Dendritic cell treated with granulocyte-macrophage colony-stimulating factor and Interleukin-4, amounts not matched to agents 40 ng/mL and 50 ng/mL, for 4 days (primary cell): ENCODE measurements around the gene DPP10.
"Not testable (repeated sequence)": the region's sequence is repeated elsewhere in the genome, so short reads cannot be mapped to it uniquely, and the experiment has no call there.

Experiments used
- H3K27ac Mint-ChIP-seq: one replicate; pipeline ENCODE4 v1.8.0; 2022; ENCODE audit warnings: mild to moderate bottlenecking, mixed read lengths
- H3K27me3 Mint-ChIP-seq: one replicate; pipeline ENCODE4 v1.8.0; 2022; ENCODE audit warnings: mild to moderate bottlenecking, mixed read lengths
- H3K36me3 Mint-ChIP-seq: one replicate; pipeline ENCODE4 v1.8.0; 2022; ENCODE audit warnings: low read depth, mixed read lengths
- H3K4me1 Mint-ChIP-seq: one replicate; pipeline ENCODE4 v1.8.0; 2022; ENCODE audit warnings: low read depth, mixed read lengths
- H3K4me3 Mint-ChIP-seq: one replicate; pipeline ENCODE4 v1.8.0; 2022; ENCODE audit warnings: mild to moderate bottlenecking, moderate library complexity, mixed read lengths
- H3K9me3 Mint-ChIP-seq: one replicate; pipeline ENCODE4 v1.8.0; 2022; ENCODE audit warnings: mixed read lengths
- intact Hi-C: fragments of 100-400 bp; cut with micrococcal nuclease; formaldehyde crosslinking; loops from one replicate; pipeline ENCODE4 v1.15.0; 2022

The DPP10 gene

GRCh38 chr2:114735126-114735525, 292.7 kb downstream of the DPP10 start:
- Mint-ChIP-seq H3K9me3 (peaks cover 13% of the 10 kb centered on the region), H3K4me1 (no peaks in the 10 kb centered on the region), H3K27me3 (no peaks in the 10 kb centered on the region), H3K4me3 (no peak overlapping the region), H3K36me3 (no peaks in the 10 kb centered on the region), H3K27ac (no peak overlapping the region)
- intact Hi-C loops: no loop called here

GRCh38 chr2:114742245-114742644, 299.8 kb downstream of the DPP10 start:
- intact Hi-C loops: no loop called here
- Mint-ChIP-seq H3K36me3 (no peaks in the 10 kb centered on the region), H3K9me3 (no peaks in the 10 kb centered on the region), H3K4me1 (no peaks in the 10 kb centered on the region), H3K4me3 (no peak overlapping the region), H3K27ac (no peak overlapping the region), H3K27me3 (no peaks in the 10 kb centered on the region)

GRCh38 chr2:114745700-114746099, 303.3 kb downstream of the DPP10 start:
- Mint-ChIP-seq H3K4me3 (no peak overlapping the region), H3K27ac (no peak overlapping the region), H3K4me1 (no peaks in the 10 kb centered on the region), H3K27me3 (no peaks in the 10 kb centered on the region), H3K9me3 (no peaks in the 10 kb centered on the region), H3K36me3 (no peaks in the 10 kb centered on the region)
- intact Hi-C loops: no loop called here

- H3K27ac Mint-ChIP-seq, H3K9me3 Mint-ChIP-seq, H3K27me3 Mint-ChIP-seq, H3K36me3 Mint-ChIP-seq, intact Hi-C loops, H3K4me3 Mint-ChIP-seq, H3K4me1 Mint-ChIP-seq: not testable (repeated sequence)
Measured at GRCh38 chr2:114748175-114748574, 305.7 kb downstream of the DPP10 start.

GRCh38 chr2:114752425-114752824, 310.0 kb downstream of the DPP10 start:
- Mint-ChIP-seq H3K4me3 (no peak overlapping the region), H3K27ac (no peak overlapping the region), H3K4me1 (no peaks in the 10 kb centered on the region), H3K36me3 (no peaks in the 10 kb centered on the region), H3K9me3 (no peaks in the 10 kb centered on the region), H3K27me3 (no peaks in the 10 kb centered on the region)
- intact Hi-C loops: no loop called here

- Mint-ChIP-seq H3K9me3 (no peaks in the 10 kb centered on the region), H3K4me1 (no peaks in the 10 kb centered on the region), H3K27ac (no peak overlapping the region), H3K4me3 (no peak overlapping the region), H3K36me3 (no peaks in the 10 kb centered on the region), H3K27me3 (no peaks in the 10 kb centered on the region)
- intact Hi-C loops: no loop called here
Measured at GRCh38 chr2:114753145-114753544, 310.7 kb downstream of the DPP10 start.

GRCh38 chr2:114754907-114755563, 312.6 kb downstream of the DPP10 start:
- Mint-ChIP-seq H3K27ac (no peak overlapping the region), H3K4me1 (no peaks in the 10 kb centered on the region), H3K4me3 (no peak overlapping the region), H3K27me3 (no peaks in the 10 kb centered on the region), H3K36me3 (no peaks in the 10 kb centered on the region), H3K9me3 (no peaks in the 10 kb centered on the region)
- intact Hi-C loops: no loop called here

GRCh38 chr2:114762376-114762775, 319.9 kb downstream of the DPP10 start:
- no peaks in the 10 kb centered on the region for H3K36me3 Mint-ChIP-seq
- no peaks in the 10 kb centered on the region for H3K4me1 Mint-ChIP-seq
- H3K27me3 Mint-ChIP-seq: no peaks in the 10 kb centered on the region
- H3K9me3 Mint-ChIP-seq: no peaks in the 10 kb centered on the region
- H3K4me3 Mint-ChIP-seq: no peak overlapping the region
- intact Hi-C loops: no loop called here
- H3K27ac Mint-ChIP-seq: no peak overlapping the region

GRCh38 chr2:114762986-114763385, 320.5 kb downstream of the DPP10 start:
- Mint-ChIP-seq H3K9me3 (no peaks in the 10 kb centered on the region), H3K4me3 (no peak overlapping the region), H3K4me1 (no peaks in the 10 kb centered on the region), H3K27ac (no peak overlapping the region), H3K27me3 (no peaks in the 10 kb centered on the region), H3K36me3 (no peaks in the 10 kb centered on the region)
- intact Hi-C loops: no loop called here

- no peak overlapping the region for H3K27ac Mint-ChIP-seq
- H3K36me3 Mint-ChIP-seq: no peaks in the 10 kb centered on the region
- H3K27me3 Mint-ChIP-seq: no peaks in the 10 kb centered on the region
- intact Hi-C loops: no loop called here
- H3K9me3 Mint-ChIP-seq: no peaks in the 10 kb centered on the region
- H3K4me1 Mint-ChIP-seq: no peaks in the 10 kb centered on the region
- no peak overlapping the region for H3K4me3 Mint-ChIP-seq
Measured at GRCh38 chr2:114769110-114769509, 326.7 kb downstream of the DPP10 start.

GRCh38 chr2:114769991-114770390, 327.6 kb downstream of the DPP10 start:
- Mint-ChIP-seq H3K27ac (no peak overlapping the region), H3K27me3 (no peaks in the 10 kb centered on the region), H3K4me3 (no peak overlapping the region), H3K9me3 (no peaks in the 10 kb centered on the region), H3K36me3 (no peaks in the 10 kb centered on the region), H3K4me1 (no peaks in the 10 kb centered on the region)
- intact Hi-C loops: no loop called here

GRCh38 chr2:114784046-114784445, 341.6 kb downstream of the DPP10 start:
- no peaks in the 10 kb centered on the region for H3K4me1 Mint-ChIP-seq
- intact Hi-C loops: loop anchor here (10.0 kb wide), 1 partner anchor 431 kb away; no protein-coding TSS in a partner anchor
- H3K27ac Mint-ChIP-seq: no peak overlapping the region
- no peak overlapping the region for H3K4me3 Mint-ChIP-seq
- H3K9me3 Mint-ChIP-seq: no peaks in the 10 kb centered on the region
- H3K36me3 Mint-ChIP-seq: no peaks in the 10 kb centered on the region
- H3K27me3 Mint-ChIP-seq: no peaks in the 10 kb centered on the region

GRCh38 chr2:114784890-114785583, 342.6 kb downstream of the DPP10 start:
- H3K27me3 Mint-ChIP-seq: no peaks in the 10 kb centered on the region
- H3K4me3 Mint-ChIP-seq: no peak overlapping the region
- no peak overlapping the region for H3K27ac Mint-ChIP-seq
- H3K9me3 Mint-ChIP-seq: no peaks in the 10 kb centered on the region
- intact Hi-C loops: loop anchor here (10.0 kb wide), 1 partner anchor 430 kb away; no protein-coding TSS in a partner anchor
- H3K4me1 Mint-ChIP-seq: no peaks in the 10 kb centered on the region
- no peaks in the 10 kb centered on the region for H3K36me3 Mint-ChIP-seq

- no peaks in the 10 kb centered on the region for H3K4me1 Mint-ChIP-seq
- H3K9me3 Mint-ChIP-seq: no peaks in the 10 kb centered on the region
- no peaks in the 10 kb centered on the region for H3K27me3 Mint-ChIP-seq
- no peak overlapping the region for H3K4me3 Mint-ChIP-seq
- no peaks in the 10 kb centered on the region for H3K36me3 Mint-ChIP-seq
- H3K27ac Mint-ChIP-seq: no peak overlapping the region
- intact Hi-C loops: loop anchor here (10.0 kb wide), 1 partner anchor 428 kb away; no protein-coding TSS in a partner anchor
Measured at GRCh38 chr2:114786901-114787300, 344.5 kb downstream of the DPP10 start.

- Mint-ChIP-seq H3K36me3 (no peaks in the 10 kb centered on the region), H3K4me1 (no peaks in the 10 kb centered on the region), H3K27ac (no peak overlapping the region), H3K9me3 (no peaks in the 10 kb centered on the region), H3K4me3 (no peak overlapping the region), H3K27me3 (no peaks in the 10 kb centered on the region)
- intact Hi-C loops: loop anchor here (10.0 kb wide), 1 partner anchor 427 kb away; no protein-coding TSS in a partner anchor
Measured at GRCh38 chr2:114787486-114787885, 345.0 kb downstream of the DPP10 start.
